Keratinocyte (primary cell): ENCODE data around the gene ZNF416. TPM values are rescaled to one million over a fixed set of nuclear protein-coding genes. Genes with fewer than 3 reads are reported as not detected.

Experiments used
- DNase-seq: peaks from one replicate; pipeline ENCODE4 v3.0.0-alpha.2; 2011; ENCODE audit warnings: low read depth, missing footprints, low spot score
- FAIRE-seq: peaks from 2 replicates; lab custom pipeline; 2011; peaks lifted over from hg19 to GRCh38; lab: Jason Lieb, UNC
- H2AFZ ChIP-seq: 2 replicates; pipeline ENCODE4 v1.6.0; 2012; ENCODE audit warnings: low read length, control low read depth, inconsistent platforms; ENCODE audit not compliant: control insufficient read depth
- H3K27ac ChIP-seq: 2 replicates; pipeline ENCODE4 v1.5.1; 2011; ENCODE audit warnings: low read length; ENCODE audit not compliant: control insufficient read depth, insufficient read depth
- H3K27me3 ChIP-seq: 3 replicates; pipeline ENCODE4 v1.6.0; 2011; ENCODE audit warnings: low read length; ENCODE audit not compliant: control insufficient read depth, insufficient read depth; ENCODE audit errors: extremely low read depth
- H3K36me3 ChIP-seq, 2 experiments: 2 replicates in 1 of 2; 3 replicates in 1 of 2; pipeline ENCODE4 v1.5.1; 2011; ENCODE audit warnings: low read length in 2 of 2, mild to moderate bottlenecking in 1 of 2; ENCODE audit not compliant: control insufficient read depth in 2 of 2, insufficient read depth in 2 of 2; ENCODE audit errors: extremely low read depth in 1 of 2
- H3K4me1 ChIP-seq: 3 replicates; pipeline ENCODE4 v1.5.1; 2011; ENCODE audit warnings: low read length; ENCODE audit not compliant: control insufficient read depth, insufficient read depth; ENCODE audit errors: extremely low read depth
- H3K4me2 ChIP-seq: 3 replicates; pipeline ENCODE4 v1.6.0; 2011; ENCODE audit warnings: low read depth, low read length; ENCODE audit not compliant: control insufficient read depth, insufficient read depth; ENCODE audit errors: extremely low read depth
- H3K4me3 ChIP-seq, 3 experiments: fragments of 200-600 bp in 1 of 3; sonication (generic) in 1 of 3; 2 replicates in 2 of 3; 3 replicates in 1 of 3; pipeline ENCODE4 v1.5.1; 2011 to 2016; ENCODE audit warnings: low read length in 3 of 3, mild to moderate bottlenecking in 3 of 3, control low read depth in 2 of 3, inconsistent platforms in 1 of 3, low read depth in 1 of 3, mixed read lengths in 1 of 3, mixed run types in 1 of 3, moderate library complexity in 1 of 3; ENCODE audit not compliant: control insufficient read depth in 2 of 3, insufficient read depth in 2 of 3; ENCODE audit errors: extremely low read depth in 1 of 3
- H3K79me2 ChIP-seq: 2 replicates; pipeline ENCODE4 v1.6.0; 2012; ENCODE audit warnings: low read length; ENCODE audit not compliant: control insufficient read depth, insufficient read depth
- H3K9ac ChIP-seq: 3 replicates; pipeline ENCODE4 v1.6.0; 2011; ENCODE audit warnings: low read length; ENCODE audit not compliant: control insufficient read depth, insufficient read depth; ENCODE audit errors: extremely low read depth
- H3K9me1 ChIP-seq: 3 replicates; pipeline ENCODE4 v1.6.0; 2011; ENCODE audit warnings: low read length; ENCODE audit not compliant: control insufficient read depth, insufficient read depth; ENCODE audit errors: extremely low read depth
- H3K9me3 ChIP-seq: 2 replicates; pipeline ENCODE4 v1.5.1; 2012; ENCODE audit warnings: low read depth, low read length; ENCODE audit not compliant: control insufficient read depth
- H4K20me1 ChIP-seq: 3 replicates; pipeline ENCODE4 v1.6.0; 2011; ENCODE audit warnings: low read length; ENCODE audit not compliant: control insufficient read depth, insufficient read depth; ENCODE audit errors: extremely low read depth
- EZH2 ChIP-seq: IDR thresholded peaks from one replicate; pipeline ENCODE4 v1.6.1; 2012; ENCODE audit warnings: inconsistent platforms, mild to moderate bottlenecking, low read length, moderate library complexity
- dilution Hi-C: fragments of 300-500 bp; cut with MboI; formaldehyde crosslinking; loops from one replicate; pipeline ENCODE4 v1.7.0; 2020; ENCODE audit warnings: low sequenced_read_pairs; ENCODE audit not compliant: extremely low pct_ligation_motif_present
- polyA plus RNA-seq, 5 experiments: library from polyadenylated mRNA; depleted of rRNA in 3 of 5; stranded (reverse) in 3 of 5; stranded (forward) in 1 of 5; unstranded in 1 of 5; fragments of >200 nt; gene quantifications; 1 replicate in 1 of 5; 2 replicates in 3 of 5; 3 replicates in 1 of 5; pipeline versions ENCODE4 v1.2.1 to v1.2.3, GENCODE V29; 2011 to 2012; ENCODE audit warnings: missing spikeins in 2 of 5, low read depth in 1 of 5, low replicate concordance in 1 of 5
- TF ChIP-seq, protein P1 (sequence below), 3 experiments: IDR thresholded peaks in 1 of 3; conservative IDR thresholded peaks in 1 of 3; optimal IDR thresholded peaks in 1 of 3; 2 replicates in 2 of 3; 3 replicates in 1 of 3; pipeline versions ENCODE3 to v1.5.1; 2011; ENCODE audit warnings: low read length in 3 of 3, mild to moderate bottlenecking in 3 of 3, moderate library complexity in 2 of 3, control low read depth in 1 of 3, inconsistent platforms in 1 of 3; ENCODE audit not compliant: insufficient read depth in 2 of 3; ENCODE audit errors: extremely low read depth in 1 of 3

The ZNF416 gene
- polyA plus RNA-seq, 1 donor (not counting 4 experiments of a cell fraction or from before 2014, with no cell fraction given), result 4.4 TPM

DNA sequence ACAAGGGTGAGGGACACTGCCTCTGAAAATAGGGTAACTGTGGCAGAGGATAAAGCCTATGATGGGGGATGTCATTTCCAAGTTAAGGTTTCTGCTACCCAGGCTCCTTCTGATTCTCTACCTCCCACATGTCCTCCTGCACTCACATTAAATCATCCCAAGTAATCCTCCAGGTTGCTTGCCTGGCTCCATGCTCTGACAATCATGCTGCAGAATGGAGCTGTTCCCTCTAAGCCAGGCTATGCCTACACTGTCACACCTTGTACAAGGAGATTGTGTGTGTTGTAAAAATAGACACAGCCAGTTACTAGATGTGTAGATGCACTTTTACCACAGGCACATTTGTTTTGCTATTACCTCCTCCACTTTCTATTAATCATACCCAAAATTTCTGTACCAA lies 8.0 kb downstream of the ZNF416 start:
- H3K9ac ChIP-seq, result no peak overlapping the region
- H3K4me1 ChIP-seq, result no peaks in the 10 kb centered on the region
- DNase-seq (no peak), FAIRE-seq (no peak)
- H3K27ac ChIP-seq, result no peak overlapping the region
- dilution Hi-C loops, result no loop called here
- H3K9me3 ChIP-seq, result peaks cover 62% of the 10 kb centered on the region
- H2AFZ ChIP-seq, result no peak overlapping the region
- H3K4me3 ChIP-seq, result no peak overlapping the region
- H3K36me3 ChIP-seq, result peaks cover 17 to 29% of the 10 kb centered on the region in 2 experiments
- no peaks in the 10 kb centered on the region for H3K27me3 ChIP-seq
- TF ChIP-seq EZH2, result no peak
- TF ChIP-seq, protein P1, sequence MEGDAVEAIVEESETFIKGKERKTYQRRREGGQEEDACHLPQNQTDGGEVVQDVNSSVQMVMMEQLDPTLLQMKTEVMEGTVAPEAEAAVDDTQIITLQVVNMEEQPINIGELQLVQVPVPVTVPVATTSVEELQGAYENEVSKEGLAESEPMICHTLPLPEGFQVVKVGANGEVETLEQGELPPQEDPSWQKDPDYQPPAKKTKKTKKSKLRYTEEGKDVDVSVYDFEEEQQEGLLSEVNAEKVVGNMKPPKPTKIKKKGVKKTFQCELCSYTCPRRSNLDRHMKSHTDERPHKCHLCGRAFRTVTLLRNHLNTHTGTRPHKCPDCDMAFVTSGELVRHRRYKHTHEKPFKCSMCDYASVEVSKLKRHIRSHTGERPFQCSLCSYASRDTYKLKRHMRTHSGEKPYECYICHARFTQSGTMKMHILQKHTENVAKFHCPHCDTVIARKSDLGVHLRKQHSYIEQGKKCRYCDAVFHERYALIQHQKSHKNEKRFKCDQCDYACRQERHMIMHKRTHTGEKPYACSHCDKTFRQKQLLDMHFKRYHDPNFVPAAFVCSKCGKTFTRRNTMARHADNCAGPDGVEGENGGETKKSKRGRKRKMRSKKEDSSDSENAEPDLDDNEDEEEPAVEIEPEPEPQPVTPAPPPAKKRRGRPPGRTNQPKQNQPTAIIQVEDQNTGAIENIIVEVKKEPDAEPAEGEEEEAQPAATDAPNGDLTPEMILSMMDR (optimal IDR thresholded peaks at IDR 0.05 in 1 of 3, IDR thresholded peaks at IDR 0.05 in 1 of 3, conservative IDR thresholded peaks at IDR 0.05 in 1 of 3; ENCODE audit: extremely low read depth in 1 of 3, insufficient read depth in 2 of 3, low read length in 3 of 3), result no peak
- no peaks in the 10 kb centered on the region for H4K20me1 ChIP-seq
- no peaks in the 10 kb centered on the region for H3K79me2 ChIP-seq
- no peak overlapping the region for H3K4me2 ChIP-seq
- no peaks in the 10 kb centered on the region for H3K9me1 ChIP-seq

- DNase-seq (no peak), FAIRE-seq (no peak)
- H3K9me3 ChIP-seq, result peaks cover 28% of the 10 kb centered on the region
- no peaks in the 10 kb centered on the region for H3K79me2 ChIP-seq
- H3K9me1 ChIP-seq, result no peaks in the 10 kb centered on the region
- H4K20me1 ChIP-seq, result no peaks in the 10 kb centered on the region
- TF ChIP-seq, protein P1 (optimal IDR thresholded peaks at IDR 0.05 in 1 of 3, IDR thresholded peaks at IDR 0.05 in 1 of 3, conservative IDR thresholded peaks at IDR 0.05 in 1 of 3; ENCODE audit: extremely low read depth in 1 of 3, insufficient read depth in 2 of 3, low read length in 3 of 3), result no peak
- TF ChIP-seq EZH2, result no peak
- no peaks in the 10 kb centered on the region for H3K36me3 ChIP-seq
- no peak overlapping the region for H3K9ac ChIP-seq
- H3K27ac ChIP-seq, result no peak overlapping the region
- no peaks in the 10 kb centered on the region for H3K4me1 ChIP-seq
- dilution Hi-C loops, result no loop called here
- H2AFZ ChIP-seq, result no peak overlapping the region
- H3K4me2 ChIP-seq, result no peak overlapping the region
- no peak overlapping the region for H3K4me3 ChIP-seq
- H3K27me3 ChIP-seq, result no peaks in the 10 kb centered on the region
Observed at GRCh38 chr19:57566396-57567265, 12.1 kb downstream of the ZNF416 start.
